Inflammatory macrophage treated with lipopolysaccharide for 4 hours (primary cell): ENCODE results near the gene NTN4.
"Not testable (repeated sequence)": the region's sequence is repeated elsewhere in the genome, so short reads cannot be mapped to it uniquely, and the experiment has no call there.

Experiments
- DNase-seq: peaks from one replicate; pipeline ENCODE4 v3.0.0-alpha.2; 2020

The NTN4 gene

GRCh38 chr12:95790033-95790916 is at the start of gene NTN4:
TSS of gene NTN4 (minus strand) at chr12:95790764. CDS start at chr12:95790309, 455 bp downstream.
- peak; percentile 30 for DNase-seq

DNA sequence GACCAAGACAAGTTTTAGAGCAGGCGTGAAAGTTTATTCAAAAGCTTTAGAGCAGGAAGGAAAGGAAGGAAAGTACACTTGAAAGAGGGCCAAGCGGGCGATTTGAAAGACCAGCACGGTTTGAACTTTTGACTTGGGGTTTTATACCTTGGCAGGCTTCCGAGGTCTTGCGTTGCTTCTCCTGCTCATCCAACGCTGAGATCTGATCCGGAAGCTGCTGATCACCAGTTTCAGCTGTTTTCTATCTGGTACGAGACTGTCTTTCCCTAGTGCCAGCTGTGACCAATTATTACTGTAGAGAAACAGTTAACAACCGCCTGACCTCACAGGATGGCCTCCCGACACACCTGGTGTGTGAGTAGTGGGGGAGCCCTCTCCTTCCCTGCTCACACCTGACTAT is 47.6 kb upstream of the NTN4 start:
- DNase-seq, result no peak

GRCh38 chr12:95837240-95838038 is 46.9 kb upstream of the NTN4 start:
- no peak for DNase-seq

GRCh38 chr12:95836630-95837239 is 46.2 kb upstream of the NTN4 start:
- no peak for DNase-seq

- DNase-seq, result no peak
Measured at GRCh38 chr12:95836185-95836609, 45.6 kb upstream of the NTN4 start.

DNA sequence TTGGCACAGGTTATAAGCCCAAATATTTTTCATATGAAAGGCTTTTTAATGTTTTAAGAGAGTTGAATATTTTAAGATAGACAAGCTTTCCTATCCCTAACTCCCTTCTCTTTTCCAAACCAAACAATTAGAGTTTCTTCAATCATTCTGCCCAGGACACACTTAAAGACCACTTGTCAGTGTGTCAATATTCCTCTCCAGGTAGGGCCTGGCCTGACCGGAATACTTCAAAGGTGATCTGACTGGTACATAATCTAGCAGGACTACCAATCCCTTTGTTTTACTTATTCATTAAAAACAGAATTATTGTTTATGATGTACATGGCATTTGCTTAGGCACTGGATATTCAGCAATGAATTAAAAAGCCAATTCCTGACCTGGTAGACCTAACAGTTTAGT is 44.0 kb upstream of the NTN4 start:
- DNase-seq, result no peak

GRCh38 chr12:95830335-95831089 is 39.9 kb upstream of the NTN4 start:
- no peak for DNase-seq

- no peak for DNase-seq
Measured at GRCh38 chr12:95829395-95829794, 38.8 kb upstream of the NTN4 start.

GRCh38 chr12:95820096-95820703 is 29.6 kb upstream of the NTN4 start:
- peak; percentile 42 for DNase-seq

GRCh38 chr12:95815632-95816212 is 25.2 kb upstream of the NTN4 start:
- peak; percentile 28 for DNase-seq

DNA sequence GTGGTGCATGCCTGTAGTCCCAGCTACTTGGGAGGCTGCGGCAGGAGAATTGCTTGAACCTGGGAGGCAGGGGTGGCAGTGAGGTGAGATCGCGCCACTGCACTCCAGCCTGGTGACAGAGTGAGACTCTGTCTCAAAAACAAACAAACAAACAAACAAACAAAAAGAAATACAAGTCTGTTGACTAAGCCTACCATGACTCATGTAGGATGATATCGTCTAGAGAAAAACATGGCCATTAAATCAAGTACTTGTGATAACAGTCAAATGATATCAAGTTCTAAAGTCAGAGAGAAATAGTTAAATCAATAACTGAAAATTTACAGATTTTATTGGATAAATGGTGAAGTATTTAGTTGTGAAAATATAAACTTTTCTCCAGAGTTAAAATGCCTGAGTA is 21.6 kb upstream of the NTN4 start:
- DNase-seq, result not testable (repeated sequence)

DNA sequence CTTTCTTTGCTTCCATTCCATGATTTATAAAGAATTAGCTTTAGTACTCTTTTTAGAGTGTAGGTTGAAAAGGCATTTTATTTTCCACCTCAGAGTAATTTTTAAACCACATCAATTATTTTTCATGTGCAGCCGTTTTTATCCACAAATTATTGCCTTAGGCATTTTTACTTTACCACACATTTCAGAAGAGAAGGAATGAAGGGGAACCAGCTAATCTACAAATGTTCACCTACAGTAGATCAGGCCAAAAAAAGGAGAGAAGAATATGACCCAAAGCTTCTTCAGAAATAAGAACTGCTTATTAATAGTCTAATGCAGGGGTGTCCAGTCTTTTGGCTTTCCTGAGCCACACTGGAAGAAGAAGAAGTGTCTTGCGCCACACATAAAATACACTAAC is 19.8 kb upstream of the NTN4 start:
- no peak for DNase-seq

GRCh38 chr12:95809000-95809680 is 18.6 kb upstream of the NTN4 start:
- DNase-seq, result no peak

- DNase-seq, result no peak
Measured at GRCh38 chr12:95808146-95808545, 17.6 kb upstream of the NTN4 start.

GRCh38 chr12:95805864-95806671 is 15.5 kb upstream of the NTN4 start:
- peak; percentile 20 for DNase-seq

DNA sequence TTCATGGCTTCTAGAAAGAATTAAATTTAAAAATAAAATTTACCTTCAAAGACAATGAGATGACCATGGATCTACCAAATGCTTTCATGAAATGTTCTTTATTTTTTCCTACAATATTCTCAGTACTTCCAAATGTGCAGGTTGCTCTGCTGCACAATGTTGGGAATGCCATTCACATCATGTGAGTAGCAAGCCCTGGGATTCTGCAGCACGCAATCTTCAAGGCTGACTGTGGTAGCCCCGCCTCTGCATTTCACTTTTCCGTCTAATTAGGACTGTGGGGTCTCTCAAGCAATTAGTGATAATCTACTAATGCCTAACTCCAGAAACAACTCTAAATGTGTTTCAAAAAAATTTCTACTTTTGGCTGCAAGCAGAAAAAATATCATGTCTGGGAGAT is 13.7 kb upstream of the NTN4 start:
- DNase-seq, result no peak

- no peak for DNase-seq
Measured at GRCh38 chr12:95803817-95804216, 13.3 kb upstream of the NTN4 start.

- no peak for DNase-seq
Measured at GRCh38 chr12:95802482-95803270, 12.1 kb upstream of the NTN4 start.

DNA sequence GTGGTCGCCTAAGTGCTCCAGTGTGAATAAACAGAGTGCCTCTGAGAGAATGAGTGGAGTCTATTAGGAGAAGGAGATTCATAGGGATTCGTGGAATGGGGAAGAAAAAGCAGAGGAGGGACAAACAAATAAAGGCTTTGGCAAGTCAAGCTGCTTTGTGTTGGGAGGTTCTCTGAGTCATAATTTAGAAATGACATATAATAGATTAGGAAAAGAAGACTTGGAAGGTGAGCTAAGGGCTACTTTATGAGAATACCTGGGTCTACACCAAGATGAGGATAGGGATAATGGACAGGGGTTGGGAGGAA is 6.4 kb upstream of the NTN4 start:
- no peak for DNase-seq
